DOHH2 (cell line): ENCODE results near the gene PKIB.

Experiments used
- H3F3A ChIP-seq: fragments of 200-600 bp; sonication (generic), shearing (Covaris generic); 2 replicates; pipeline ENCODE4 v1.6.0; 2016; ENCODE audit warnings: antibody characterized with exemption, mild to moderate bottlenecking; ENCODE audit not compliant: control insufficient read depth, insufficient read depth
- H3K27ac ChIP-seq: fragments of 200-600 bp; sonication (generic); 2 replicates; pipeline ENCODE4 v1.5.1; 2014; ENCODE audit warnings: low read depth, mild to moderate bottlenecking, low read length, moderate library complexity
- H3K27me3 ChIP-seq: fragments of 200-600 bp; sonication (generic); 2 replicates; pipeline ENCODE4 v1.6.1; 2014; ENCODE audit warnings: mild to moderate bottlenecking, low read length, mixed read lengths; ENCODE audit not compliant: control insufficient read depth
- H3K36me3 ChIP-seq: fragments of 200-600 bp; sonication (generic); 2 replicates; pipeline ENCODE4 v1.6.1; 2014; ENCODE audit warnings: mild to moderate bottlenecking, low read length, moderate library complexity, mixed read lengths; ENCODE audit not compliant: control insufficient read depth
- H3K4me1 ChIP-seq: fragments of 200-600 bp; sonication (generic); 2 replicates; pipeline ENCODE4 v1.6.1; 2014; ENCODE audit warnings: mild to moderate bottlenecking, low read length, mixed read lengths; ENCODE audit not compliant: control insufficient read depth
- H3K4me2 ChIP-seq: fragments of 200-600 bp; sonication (generic); 2 replicates; pipeline ENCODE4 v1.6.0; 2014; ENCODE audit warnings: mild to moderate bottlenecking, low read length, moderate library complexity
- H3K4me3 ChIP-seq: fragments of 200-600 bp; sonication (generic); 2 replicates; pipeline ENCODE4 v1.5.1; 2014; ENCODE audit warnings: mild to moderate bottlenecking, low read length, mixed read lengths
- H3K79me2 ChIP-seq: fragments of 200-600 bp; sonication (generic); 2 replicates; pipeline ENCODE4 v1.6.1; 2014; ENCODE audit warnings: mild to moderate bottlenecking, low read length, mixed read lengths; ENCODE audit not compliant: control insufficient read depth
- H3K9me2 ChIP-seq: fragments of 200-600 bp; sonication (generic); replicated peaks from 2 replicates; pipeline ENCODE4 v1.6.1; 2014; ENCODE audit warnings: mild to moderate bottlenecking, low read length, mixed read lengths; ENCODE audit not compliant: control insufficient read depth
- H3K9me3 ChIP-seq: fragments of 200-600 bp; sonication (generic); 2 replicates; pipeline ENCODE4 v1.6.1; 2014; ENCODE audit warnings: antibody characterized with exemption, low read length, mixed read lengths; ENCODE audit not compliant: control insufficient read depth, insufficient read depth
- H4K20me1 ChIP-seq: fragments of 200-600 bp; sonication (generic); 2 replicates; pipeline ENCODE4 v1.6.0; 2014; ENCODE audit warnings: low read depth, mild to moderate bottlenecking, antibody characterized with exemption, low read length, moderate library complexity; ENCODE audit not compliant: control insufficient read depth, insufficient read depth
- EZH2phosphoT487 ChIP-seq: fragments of 200-600 bp; sonication (generic); IDR thresholded peaks from 2 replicates; pipeline ENCODE4 v1.6.1; 2017; ENCODE audit warnings: borderline replicate concordance, mild to moderate bottlenecking, antibody characterized with exemption, low read length, moderate library complexity, mixed read lengths
- TF ChIP-seq, protein P1 (sequence below): fragments of 200-600 bp; sonication (generic); IDR thresholded peaks from one replicate; pipeline ENCODE4 v1.5.1; 2014; ENCODE audit warnings: antibody characterized with exemption, mild to moderate bottlenecking, low read depth, low read length; ENCODE audit not compliant: poor library complexity, severe bottlenecking

Gene PKIB

DNA sequence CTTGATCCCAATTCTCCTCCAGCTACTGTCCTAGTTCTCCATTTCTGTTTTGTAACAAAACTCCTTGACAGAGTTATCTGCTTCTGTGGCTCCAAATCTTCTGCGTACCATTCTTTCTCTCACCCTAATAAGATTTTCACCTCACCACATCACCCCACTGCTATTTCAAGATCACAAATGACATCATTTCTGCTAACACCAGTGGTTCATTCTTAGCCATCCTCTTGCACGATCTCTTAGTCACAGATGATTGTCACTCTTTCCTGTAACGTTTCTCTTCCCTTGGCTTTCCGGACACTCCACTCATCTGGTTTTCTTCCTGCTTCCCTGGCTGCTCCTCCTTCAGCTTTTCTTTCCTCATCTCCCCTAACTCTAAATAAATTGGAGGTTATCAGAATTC is 112.5 kb downstream of the PKIB start:
- H3K79me2 ChIP-seq, result no peaks in the 10 kb centered on the region
- no peaks in the 10 kb centered on the region for H3K9me2 ChIP-seq
- H3K9me3 ChIP-seq, result no peaks in the 10 kb centered on the region
- no peak overlapping the region for H3K4me2 ChIP-seq
- no peaks in the 10 kb centered on the region for H3K4me1 ChIP-seq
- TF ChIP-seq, protein P1, sequence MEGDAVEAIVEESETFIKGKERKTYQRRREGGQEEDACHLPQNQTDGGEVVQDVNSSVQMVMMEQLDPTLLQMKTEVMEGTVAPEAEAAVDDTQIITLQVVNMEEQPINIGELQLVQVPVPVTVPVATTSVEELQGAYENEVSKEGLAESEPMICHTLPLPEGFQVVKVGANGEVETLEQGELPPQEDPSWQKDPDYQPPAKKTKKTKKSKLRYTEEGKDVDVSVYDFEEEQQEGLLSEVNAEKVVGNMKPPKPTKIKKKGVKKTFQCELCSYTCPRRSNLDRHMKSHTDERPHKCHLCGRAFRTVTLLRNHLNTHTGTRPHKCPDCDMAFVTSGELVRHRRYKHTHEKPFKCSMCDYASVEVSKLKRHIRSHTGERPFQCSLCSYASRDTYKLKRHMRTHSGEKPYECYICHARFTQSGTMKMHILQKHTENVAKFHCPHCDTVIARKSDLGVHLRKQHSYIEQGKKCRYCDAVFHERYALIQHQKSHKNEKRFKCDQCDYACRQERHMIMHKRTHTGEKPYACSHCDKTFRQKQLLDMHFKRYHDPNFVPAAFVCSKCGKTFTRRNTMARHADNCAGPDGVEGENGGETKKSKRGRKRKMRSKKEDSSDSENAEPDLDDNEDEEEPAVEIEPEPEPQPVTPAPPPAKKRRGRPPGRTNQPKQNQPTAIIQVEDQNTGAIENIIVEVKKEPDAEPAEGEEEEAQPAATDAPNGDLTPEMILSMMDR, result no peak
- no peak for TF ChIP-seq EZH2phosphoT487
- H3K4me3 ChIP-seq, result no peak overlapping the region
- H3F3A ChIP-seq, result no peaks in the 10 kb centered on the region
- no peak overlapping the region for H3K27ac ChIP-seq
- no peaks in the 10 kb centered on the region for H3K36me3 ChIP-seq
- H4K20me1 ChIP-seq, result no peaks in the 10 kb centered on the region
- H3K27me3 ChIP-seq, result peaks cover 2% of the 10 kb centered on the region; the same call in 1 of the 2 replicates

DNA sequence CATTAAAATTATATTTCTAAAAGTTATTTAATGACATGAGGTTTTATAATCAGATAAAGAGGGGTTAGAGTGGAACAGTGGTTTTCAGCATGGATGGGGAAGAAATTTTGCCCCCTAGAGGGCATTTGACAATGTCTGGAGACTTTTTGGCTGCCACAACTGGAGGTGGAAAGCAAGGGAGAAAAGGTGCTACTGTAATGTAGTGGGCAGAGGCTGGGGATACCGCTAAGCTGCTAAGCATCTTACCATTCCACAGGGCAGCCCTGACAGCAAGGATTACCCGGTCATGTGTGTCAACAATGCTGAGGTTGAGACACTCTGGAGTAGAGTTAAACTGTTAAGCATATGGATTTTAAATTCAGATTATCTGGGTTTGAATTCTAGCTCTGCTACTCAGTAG is 116.4 kb downstream of the PKIB start:
- H3K9me3 ChIP-seq, result no peaks in the 10 kb centered on the region
- no peak overlapping the region for H3K4me2 ChIP-seq
- no peaks in the 10 kb centered on the region for H3K9me2 ChIP-seq
- no peaks in the 10 kb centered on the region for H3F3A ChIP-seq
- no peaks in the 10 kb centered on the region for H3K4me1 ChIP-seq
- no peak for TF ChIP-seq EZH2phosphoT487
- TF ChIP-seq, protein P1, result peak; percentile 61
- peaks cover 2% of the 10 kb centered on the region; the same call in 1 of the 2 replicates for H3K27me3 ChIP-seq
- no peaks in the 10 kb centered on the region for H3K79me2 ChIP-seq
- H3K4me3 ChIP-seq, result no peak overlapping the region
- H3K27ac ChIP-seq, result no peak overlapping the region
- no peaks in the 10 kb centered on the region for H3K36me3 ChIP-seq
- no peaks in the 10 kb centered on the region for H4K20me1 ChIP-seq

DNA sequence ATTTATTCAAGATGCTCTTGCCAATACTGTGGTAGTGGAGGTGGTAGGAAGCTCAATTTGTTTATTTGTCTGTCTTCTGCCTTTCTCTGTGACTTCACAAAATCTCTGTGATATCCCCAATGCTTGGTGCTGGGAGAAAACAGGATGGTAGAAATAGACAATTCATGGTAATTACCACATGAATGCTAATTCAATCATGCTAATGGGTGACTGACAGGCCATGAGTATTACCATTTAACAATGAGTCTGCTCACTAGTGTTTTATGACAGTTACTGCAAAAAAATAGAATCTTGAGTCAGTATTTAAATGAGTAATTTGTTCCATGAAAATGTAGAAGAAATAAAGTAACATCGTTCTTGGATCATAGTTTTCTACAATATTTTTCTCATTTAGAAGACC is 117.0 kb downstream of the PKIB start:
- H3K4me3 ChIP-seq, result no peak overlapping the region
- H3K9me2 ChIP-seq, result no peaks in the 10 kb centered on the region
- H3K79me2 ChIP-seq, result no peaks in the 10 kb centered on the region
- TF ChIP-seq EZH2phosphoT487, result no peak
- TF ChIP-seq, protein P1, result no peak
- H3K4me1 ChIP-seq, result no peaks in the 10 kb centered on the region
- no peaks in the 10 kb centered on the region for H3K9me3 ChIP-seq
- H3F3A ChIP-seq, result no peaks in the 10 kb centered on the region
- H4K20me1 ChIP-seq, result no peaks in the 10 kb centered on the region
- H3K27me3 ChIP-seq, result peaks cover 2% of the 10 kb centered on the region; the same call in 1 of the 2 replicates
- H3K27ac ChIP-seq, result no peak overlapping the region
- H3K36me3 ChIP-seq, result no peaks in the 10 kb centered on the region
- H3K4me2 ChIP-seq, result no peak overlapping the region
